ENCODE measurements around the gene SH3PXD2A. TPM values are rescaled to one million over a fixed set of nuclear protein-coding genes. Genes with fewer than 3 reads are reported as not detected.

Gene SH3PXD2A
- total and polyA plus RNA-seq, 7 donors, result 3.0 to 57.7 (median 10.6) TPM

GRCh38 chr10:103896225-103896624, 40.8 kb upstream of the SH3PXD2A start:
- no peak for TF ChIP-seq CTCF (IDR thresholded peaks at IDR 0.05)
- WGBS, 3 donors, result 58 to 63% (median 59%) methylated on average over 5 of the region's 5 CpGs
- H3K9me3 ChIP-seq, result no peaks in the 10 kb centered on the region
- ATAC-seq (peak in 2 of 4 donors; percentile 12 to 17), DNase-seq (no peak)
- H3K27ac ChIP-seq, result peak overlapping the region; percentile 71
- H3K27me3 ChIP-seq (ENCODE audit: insufficient read depth in 3 of 3, low read length in 2 of 3), result no peaks in the 10 kb centered on the region
- H3K4me1 ChIP-seq, result peaks cover 28% of the 10 kb centered on the region
- no peak overlapping the region for H3K4me3 ChIP-seq
- intact Hi-C loops (cut with DNase I), result no loop called here
- H3K36me3 ChIP-seq (ENCODE audit: insufficient read depth in 1 of 2, low read depth in 1 of 2), result peaks cover 14 to 56% of the 10 kb centered on the region in 2 donors

- no peak for DNase-seq
- ATAC-seq, result peak; percentile 77 to 81 (median 80)
- H3K4me1 ChIP-seq, result peaks cover 28% of the 10 kb centered on the region
- H3K27me3 ChIP-seq (ENCODE audit: insufficient read depth in 3 of 3, low read length in 2 of 3), result no peaks in the 10 kb centered on the region
- H3K27ac ChIP-seq, result peak overlapping the region; percentile 71
- no peaks in the 10 kb centered on the region for H3K9me3 ChIP-seq
- H3K36me3 ChIP-seq (ENCODE audit: insufficient read depth in 1 of 2, low read depth in 1 of 2), result peaks cover 16 to 62% of the 10 kb centered on the region in 2 donors
- no peak for TF ChIP-seq CTCF (IDR thresholded peaks at IDR 0.05)
- 36 to 43% (median 38%) methylated on average over 9 of the region's 9 CpGs for WGBS, 3 donors
- H3K4me3 ChIP-seq, result no peak overlapping the region
- intact Hi-C loops (cut with DNase I), result no loop called here
Measured at GRCh38 chr10:103895411-103896186, 40.2 kb upstream of the SH3PXD2A start.

GRCh38 chr10:103894441-103894864, 39.1 kb upstream of the SH3PXD2A start:
- Histone ChIP-seq H3K9me3 (no peaks in the 10 kb centered on the region), H3K4me1 (peaks cover 28% of the 10 kb centered on the region), H3K36me3 (ENCODE audit: insufficient read depth in 1 of 2, low read depth in 1 of 2) (peaks cover 14 to 58% of the 10 kb centered on the region in 2 donors), H3K27me3 (ENCODE audit: insufficient read depth in 3 of 3, low read length in 2 of 3) (no peaks in the 10 kb centered on the region), H3K4me3 (no peak overlapping the region), H3K27ac (peak overlapping the region; percentile 71)
- ATAC-seq (peak in 3 of 4 donors; percentile 10 to 34 (median 15)), DNase-seq (no peak)
- 21 to 22% (median 21%) methylated on average over 4 of the region's 4 CpGs for WGBS, 3 donors
- TF ChIP-seq CTCF (IDR thresholded peaks at IDR 0.05), result no peak
- intact Hi-C loops (cut with DNase I), result loop anchor here (5.0 kb wide), 3 partner anchors 73 to 318 kb away; partner anchors contain the start of gene SLK (in 2 of the 2)

GRCh38 chr10:103893817-103894216, 38.4 kb upstream of the SH3PXD2A start:
- WGBS, 3 donors, result 39 to 52% (median 46%) methylated on average over 2 of the region's 2 CpGs

More at GRCh38 chr10:103893817-103894216, 38.4 kb upstream of the SH3PXD2A start:
- Histone ChIP-seq H3K4me3 (no peak overlapping the region), H3K27ac (peak overlapping the region; percentile 71), H3K27me3 (ENCODE audit: insufficient read depth in 3 of 3, low read length in 2 of 3) (no peaks in the 10 kb centered on the region), H3K9me3 (no peaks in the 10 kb centered on the region), H3K4me1 (peaks cover 31% of the 10 kb centered on the region), H3K36me3 (ENCODE audit: insufficient read depth in 1 of 2, low read depth in 1 of 2) (peaks cover 13 to 52% of the 10 kb centered on the region in 2 donors)
- intact Hi-C loops (cut with DNase I), result loop anchor here (5.0 kb wide), 3 partner anchors 73 to 318 kb away; partner anchors contain the start of gene SLK (in 2 of the 2)
- no peak for TF ChIP-seq CTCF (IDR thresholded peaks at IDR 0.05)
- ATAC-seq, result no peak
- DNase-seq, result no peak
